GM12801 (cell line): ENCODE data around the gene RRAD.

Experiments used
- TF ChIP-seq, protein P1 (sequence below): IDR thresholded peaks from one replicate; pipeline ENCODE4 v1.5.1; 2011; ENCODE audit warnings: control low read depth; ENCODE audit not compliant: insufficient read length; ENCODE audit errors: extremely low read depth

Gene RRAD

GRCh38 chr16:66911112-66911511 lies 14.2 kb downstream of the RRAD start:
- TF ChIP-seq, protein P1, sequence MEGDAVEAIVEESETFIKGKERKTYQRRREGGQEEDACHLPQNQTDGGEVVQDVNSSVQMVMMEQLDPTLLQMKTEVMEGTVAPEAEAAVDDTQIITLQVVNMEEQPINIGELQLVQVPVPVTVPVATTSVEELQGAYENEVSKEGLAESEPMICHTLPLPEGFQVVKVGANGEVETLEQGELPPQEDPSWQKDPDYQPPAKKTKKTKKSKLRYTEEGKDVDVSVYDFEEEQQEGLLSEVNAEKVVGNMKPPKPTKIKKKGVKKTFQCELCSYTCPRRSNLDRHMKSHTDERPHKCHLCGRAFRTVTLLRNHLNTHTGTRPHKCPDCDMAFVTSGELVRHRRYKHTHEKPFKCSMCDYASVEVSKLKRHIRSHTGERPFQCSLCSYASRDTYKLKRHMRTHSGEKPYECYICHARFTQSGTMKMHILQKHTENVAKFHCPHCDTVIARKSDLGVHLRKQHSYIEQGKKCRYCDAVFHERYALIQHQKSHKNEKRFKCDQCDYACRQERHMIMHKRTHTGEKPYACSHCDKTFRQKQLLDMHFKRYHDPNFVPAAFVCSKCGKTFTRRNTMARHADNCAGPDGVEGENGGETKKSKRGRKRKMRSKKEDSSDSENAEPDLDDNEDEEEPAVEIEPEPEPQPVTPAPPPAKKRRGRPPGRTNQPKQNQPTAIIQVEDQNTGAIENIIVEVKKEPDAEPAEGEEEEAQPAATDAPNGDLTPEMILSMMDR, result no peak

DNA sequence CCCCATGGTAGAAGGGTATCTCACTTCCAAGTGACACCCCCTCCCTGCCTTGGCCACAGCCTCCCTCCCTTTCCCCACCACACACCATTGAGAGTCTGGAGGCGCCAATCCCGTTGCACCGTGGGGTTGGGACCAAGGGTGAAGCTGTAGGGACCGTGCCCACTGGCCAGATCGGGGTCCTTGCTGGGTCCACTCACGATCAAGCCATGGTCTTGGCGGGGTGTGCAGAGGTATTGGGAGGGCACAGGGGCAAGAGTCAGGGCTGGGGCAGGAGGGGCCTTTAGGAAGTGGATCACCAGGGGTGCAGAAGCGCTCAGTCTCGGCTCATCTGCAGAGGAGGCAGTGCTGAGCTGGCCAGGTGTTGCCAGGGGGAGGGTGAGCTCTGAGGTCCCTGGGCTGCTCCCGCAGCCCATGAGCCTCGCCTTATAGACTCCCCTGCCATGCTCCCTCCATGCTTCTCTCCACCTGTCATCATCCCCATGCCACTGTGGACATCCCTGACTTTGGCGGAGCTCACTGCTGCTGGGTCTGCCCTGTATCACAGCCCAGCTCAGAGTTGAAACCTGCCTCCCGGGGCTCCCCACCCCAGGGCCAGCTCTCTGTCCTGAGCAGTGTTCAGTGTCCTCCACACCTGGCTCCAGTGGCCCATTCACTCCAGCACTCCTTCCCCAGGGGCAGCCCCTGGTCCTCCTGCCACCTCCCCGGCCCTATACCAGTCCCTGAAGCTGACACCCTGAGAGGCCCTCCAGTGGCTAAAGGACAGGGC lies 15.0 kb downstream of the RRAD start:
- TF ChIP-seq, protein P1, result no peak

DNA sequence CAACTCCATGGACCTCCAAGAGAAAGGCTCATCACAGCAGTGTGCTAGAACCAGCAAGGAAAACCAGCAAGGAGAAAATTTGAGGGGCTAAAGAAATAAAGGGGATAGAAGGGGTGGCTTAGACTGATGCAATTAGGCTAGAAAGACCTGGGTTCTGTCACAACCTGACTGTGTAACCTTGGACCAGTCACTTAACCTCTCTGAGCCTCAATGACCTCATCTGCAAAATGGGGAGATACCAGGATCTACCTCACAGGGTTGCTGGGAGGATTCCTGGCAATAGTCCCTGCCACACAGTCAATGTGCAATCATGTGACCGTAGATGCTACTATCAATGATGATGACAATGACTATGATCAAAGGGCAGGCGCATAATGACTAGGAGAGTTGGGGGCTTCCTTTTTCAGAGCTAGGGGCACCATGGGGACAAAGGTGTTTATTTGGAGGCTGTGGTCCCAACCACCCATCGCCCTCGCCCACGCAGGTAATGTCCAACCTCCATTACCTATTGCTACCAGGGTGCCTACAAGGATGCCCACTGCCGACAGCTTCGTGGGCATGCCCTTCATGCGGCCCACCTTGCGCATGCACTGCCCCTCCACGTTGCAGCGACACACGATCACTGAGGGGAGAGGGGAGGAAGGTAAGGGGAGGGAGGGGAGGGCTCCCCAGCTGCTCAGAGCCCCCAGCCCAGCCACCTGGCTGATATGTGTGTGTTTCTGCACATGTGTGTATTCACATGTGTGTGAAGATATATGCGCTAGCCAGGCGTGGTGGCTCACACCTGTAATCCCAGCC lies 16.4 kb downstream of the RRAD start:
- TF ChIP-seq, protein P1, result no peak

DNA sequence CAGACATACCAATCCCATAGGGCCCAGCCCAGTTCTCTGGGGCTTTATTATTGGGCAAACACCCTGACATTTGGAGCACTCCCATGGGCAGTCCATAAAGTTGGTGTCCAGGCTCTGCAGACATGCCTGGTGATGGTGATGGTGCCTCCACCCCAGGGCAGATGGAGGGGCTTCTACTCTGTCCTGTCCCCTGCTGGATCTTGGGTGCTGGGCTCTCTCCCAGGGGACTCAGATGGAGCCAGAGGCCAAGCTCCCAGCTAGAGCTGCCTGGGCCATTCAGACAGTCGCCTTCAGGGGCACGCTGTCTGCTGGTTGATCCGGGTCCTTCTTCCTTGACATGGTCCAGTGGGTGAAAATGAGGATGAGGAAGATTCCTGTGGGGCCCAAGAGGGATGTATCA lies 17.2 kb downstream of the RRAD start:
- TF ChIP-seq, protein P1, result no peak

DNA sequence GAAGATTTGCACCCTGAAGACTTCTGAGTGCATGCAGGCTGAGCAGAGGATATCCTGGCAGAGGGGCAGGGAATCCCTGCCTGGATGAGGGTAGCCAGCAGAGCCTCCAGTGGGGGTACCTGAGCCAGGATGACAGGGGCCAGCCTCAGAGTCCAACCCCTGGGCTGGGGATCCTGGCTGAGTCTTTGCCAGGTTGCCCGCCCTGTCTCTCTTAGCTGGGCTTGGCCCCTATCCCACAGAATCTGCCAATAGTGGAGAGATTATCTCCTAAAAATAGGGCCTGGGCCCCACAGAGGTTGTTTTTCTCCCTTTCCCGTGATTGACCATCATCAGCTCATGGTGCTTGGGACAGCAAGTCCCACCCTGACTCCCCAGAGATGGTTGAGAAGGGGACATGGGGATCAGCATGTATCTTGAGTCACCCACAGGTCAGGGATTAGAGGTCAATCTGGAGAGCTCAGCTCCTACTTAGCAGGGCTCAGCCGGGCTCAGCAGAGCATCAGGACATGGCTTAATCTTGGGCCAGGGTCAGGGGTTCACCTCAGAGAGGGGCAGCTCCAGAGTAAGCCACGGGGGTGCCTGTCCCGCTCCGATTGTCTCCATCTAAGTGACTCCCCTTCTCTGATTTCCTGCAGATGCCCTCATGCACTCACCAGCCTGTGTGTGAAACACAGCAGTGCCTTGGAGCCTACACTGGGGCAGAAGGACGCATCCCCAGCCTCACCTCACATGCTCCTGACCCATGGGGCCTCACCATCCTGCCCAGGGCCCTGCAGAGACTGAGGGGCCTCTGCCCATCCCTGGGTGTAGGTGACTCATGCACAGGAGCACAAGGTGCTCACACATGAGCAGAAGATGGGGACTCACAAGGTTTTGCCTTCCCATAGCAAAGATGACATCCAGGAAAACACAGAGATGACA lies 18.2 kb downstream of the RRAD start:
- TF ChIP-seq, protein P1, result no peak

DNA sequence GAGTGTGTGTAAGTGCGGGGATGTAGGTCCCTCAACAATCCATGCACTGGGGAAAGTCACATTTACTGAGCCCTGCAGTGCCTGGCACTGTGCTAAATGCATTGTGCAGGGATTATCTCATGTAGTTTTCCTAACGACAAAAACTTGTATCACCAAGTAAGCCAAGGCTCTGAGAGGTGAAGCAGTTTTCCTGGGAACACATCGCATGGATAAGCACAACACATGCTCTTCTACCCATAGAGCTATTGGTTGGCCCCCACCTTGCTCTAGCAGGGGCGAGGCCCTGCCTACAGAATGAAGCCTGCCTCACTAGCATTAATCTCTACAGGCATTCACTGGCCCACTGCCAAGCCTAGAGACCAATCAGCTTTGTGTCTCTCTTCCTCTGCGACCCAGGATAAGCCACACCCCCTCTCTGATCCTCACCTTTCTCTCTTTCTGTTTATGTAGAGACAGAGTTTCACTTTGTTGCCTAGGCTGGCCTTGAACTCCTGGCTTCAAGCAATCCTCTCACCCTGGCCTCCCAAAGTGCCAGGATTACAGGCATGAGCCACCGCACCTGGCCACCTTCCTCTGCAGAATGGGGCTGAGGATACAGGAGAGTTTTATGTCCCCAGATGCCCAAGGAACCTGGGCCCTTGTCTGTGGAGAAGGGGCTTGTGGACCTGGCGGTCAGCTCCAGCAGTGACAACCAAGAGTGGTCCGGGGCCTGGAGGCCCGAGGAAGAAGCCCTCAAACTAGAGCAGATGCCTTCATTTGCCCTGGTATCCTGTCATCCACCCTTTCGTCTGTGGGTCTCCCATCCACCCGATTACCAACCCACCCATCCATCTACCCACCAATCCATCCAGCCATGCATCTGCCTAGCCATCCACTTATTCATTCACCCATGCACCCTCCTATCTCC lies 19.4 kb downstream of the RRAD start:
- TF ChIP-seq, protein P1, result no peak
